Smooth muscle cell (in vitro differentiated cells): ENCODE data around the gene NEDD1. TPM values are rescaled to one million over a fixed set of nuclear protein-coding genes. Genes with fewer than 3 reads are reported as not detected.
A peak's percentile ranks its signal among the peaks of the same experiment; 100 is the strongest.

ENCODE experiments used
- DNase-seq: peaks from one replicate; lab custom pipeline; 2025; ENCODE audit not compliant: unreplicated experiment; lab: John Stamatoyannopoulos, UW
- H2AFZ ChIP-seq: fragments of 200-600 bp; sonication (generic); 2 replicates; pipeline ENCODE4 v1.6.0; 2016; ENCODE audit warnings: antibody characterized with exemption, low read depth, mild to moderate bottlenecking
- H3F3A ChIP-seq: fragments of 200-600 bp; sonication (generic); 2 replicates; pipeline ENCODE4 v1.6.0; 2017; ENCODE audit warnings: antibody characterized with exemption, low read depth
- H3K27ac ChIP-seq: fragments of 200-600 bp; sonication (generic); 2 replicates; pipeline ENCODE4 v1.5.1; 2016; ENCODE audit warnings: low read depth, mild to moderate bottlenecking
- H3K27me3 ChIP-seq: fragments of 200-600 bp; sonication (generic); 2 replicates; pipeline ENCODE4 v1.6.1; 2016; ENCODE audit warnings: low read depth, mild to moderate bottlenecking
- H3K36me3 ChIP-seq: fragments of 200-600 bp; sonication (generic); 2 replicates; pipeline ENCODE4 v1.5.1; 2016; ENCODE audit warnings: low read depth
- H3K4me1 ChIP-seq: fragments of 200-600 bp; sonication (generic); 2 replicates; pipeline ENCODE4 v1.5.1; 2016; ENCODE audit warnings: low read depth
- H3K4me2 ChIP-seq: fragments of 200-600 bp; sonication (generic); 2 replicates; pipeline ENCODE4 v1.6.0; 2016; ENCODE audit warnings: mild to moderate bottlenecking
- H3K4me3 ChIP-seq: fragments of 200-600 bp; sonication (generic); 2 replicates; pipeline ENCODE4 v1.5.1; 2016; ENCODE audit warnings: mild to moderate bottlenecking
- H3K79me2 ChIP-seq: fragments of 200-600 bp; sonication (generic); 2 replicates; pipeline ENCODE4 v1.6.0; 2016; ENCODE audit warnings: low read depth, mild to moderate bottlenecking
- H3K9ac ChIP-seq: fragments of 200-600 bp; sonication (generic); 2 replicates; pipeline ENCODE4 v1.6.0; 2016; ENCODE audit warnings: low read depth
- H3K9me3 ChIP-seq: fragments of 200-600 bp; sonication (generic); replicated peaks from 2 replicates; pipeline ENCODE4 v1.5.1; 2016; ENCODE audit warnings: low read depth
- H4K20me1 ChIP-seq: fragments of 200-600 bp; sonication (generic); 2 replicates; pipeline ENCODE4 v1.6.0; 2016; ENCODE audit warnings: low read depth
- WGBS: methylation state at CpG from one replicate; pipeline ENCODE4 v1.1.7; 2016; ENCODE audit warnings: low lambda C conversion rate; 5-methylcytosine and 5-hydroxymethylcytosine counted together
- polyA plus RNA-seq: library from polyadenylated mRNA; unstranded; fragments of >200 nt; fragmentation: Nextera tagmentation; extraction: Ambion mirVana; gene quantifications from 2 replicates; pipeline ENCODE4 v1.2.1, GENCODE V29; 2016
- total RNA-seq: library from RNA; depleted of rRNA; stranded (reverse); fragments of >200 nt; gene quantifications from 2 replicates; pipeline ENCODE4 v1.2.3, GENCODE V29; 2014
- TF ChIP-seq, protein P1 (sequence below): fragments of 200-600 bp; sonication (generic); IDR thresholded peaks from 2 replicates; pipeline ENCODE4 v1.5.1; 2017; ENCODE audit warnings: borderline replicate concordance, mild to moderate bottlenecking, antibody characterized with exemption; ENCODE audit not compliant: insufficient read depth, poor library complexity, severe bottlenecking

Gene NEDD1
- total and polyA plus RNA-seq, 2 experiments from 2014 or later: 20.6 to 54.0 TPM

DNA sequence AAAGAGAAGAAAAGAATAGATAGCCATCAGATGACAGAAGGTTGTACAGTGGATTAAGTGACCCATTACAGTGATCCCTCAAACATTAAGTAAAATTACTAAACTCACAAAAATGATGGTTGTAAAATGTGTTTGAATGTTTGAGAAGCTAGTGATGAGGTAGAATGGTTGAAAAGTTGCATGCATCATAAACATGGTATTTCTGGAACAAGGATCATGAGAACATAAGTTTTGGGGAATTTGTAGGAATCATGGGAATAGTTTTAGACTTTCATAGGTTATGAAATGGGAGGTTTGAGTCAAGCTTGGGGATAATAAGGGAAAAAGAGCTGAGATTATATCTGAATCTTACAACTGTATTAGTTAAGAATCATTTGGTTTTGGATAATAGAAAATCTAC, 34.1 kb upstream of the NEDD1 start:
- H3K79me2 ChIP-seq: no peaks in the 10 kb centered on the region
- no peaks in the 10 kb centered on the region for H3K27me3 ChIP-seq
- H4K20me1 ChIP-seq: no peaks in the 10 kb centered on the region
- H3K4me2 ChIP-seq: no peak overlapping the region
- H3K4me3 ChIP-seq: no peak overlapping the region
- H3K36me3 ChIP-seq: no peaks in the 10 kb centered on the region
- TF ChIP-seq, protein P1, sequence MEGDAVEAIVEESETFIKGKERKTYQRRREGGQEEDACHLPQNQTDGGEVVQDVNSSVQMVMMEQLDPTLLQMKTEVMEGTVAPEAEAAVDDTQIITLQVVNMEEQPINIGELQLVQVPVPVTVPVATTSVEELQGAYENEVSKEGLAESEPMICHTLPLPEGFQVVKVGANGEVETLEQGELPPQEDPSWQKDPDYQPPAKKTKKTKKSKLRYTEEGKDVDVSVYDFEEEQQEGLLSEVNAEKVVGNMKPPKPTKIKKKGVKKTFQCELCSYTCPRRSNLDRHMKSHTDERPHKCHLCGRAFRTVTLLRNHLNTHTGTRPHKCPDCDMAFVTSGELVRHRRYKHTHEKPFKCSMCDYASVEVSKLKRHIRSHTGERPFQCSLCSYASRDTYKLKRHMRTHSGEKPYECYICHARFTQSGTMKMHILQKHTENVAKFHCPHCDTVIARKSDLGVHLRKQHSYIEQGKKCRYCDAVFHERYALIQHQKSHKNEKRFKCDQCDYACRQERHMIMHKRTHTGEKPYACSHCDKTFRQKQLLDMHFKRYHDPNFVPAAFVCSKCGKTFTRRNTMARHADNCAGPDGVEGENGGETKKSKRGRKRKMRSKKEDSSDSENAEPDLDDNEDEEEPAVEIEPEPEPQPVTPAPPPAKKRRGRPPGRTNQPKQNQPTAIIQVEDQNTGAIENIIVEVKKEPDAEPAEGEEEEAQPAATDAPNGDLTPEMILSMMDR: no peak
- H3K27ac ChIP-seq: no peak overlapping the region
- H2AFZ ChIP-seq: no peak overlapping the region
- peaks cover 4% of the 10 kb centered on the region for H3K9me3 ChIP-seq
- H3K9ac ChIP-seq: no peak overlapping the region
- peaks cover 8% of the 10 kb centered on the region for H3K4me1 ChIP-seq
- DNase-seq: no peak
- no peaks in the 10 kb centered on the region for H3F3A ChIP-seq

DNA sequence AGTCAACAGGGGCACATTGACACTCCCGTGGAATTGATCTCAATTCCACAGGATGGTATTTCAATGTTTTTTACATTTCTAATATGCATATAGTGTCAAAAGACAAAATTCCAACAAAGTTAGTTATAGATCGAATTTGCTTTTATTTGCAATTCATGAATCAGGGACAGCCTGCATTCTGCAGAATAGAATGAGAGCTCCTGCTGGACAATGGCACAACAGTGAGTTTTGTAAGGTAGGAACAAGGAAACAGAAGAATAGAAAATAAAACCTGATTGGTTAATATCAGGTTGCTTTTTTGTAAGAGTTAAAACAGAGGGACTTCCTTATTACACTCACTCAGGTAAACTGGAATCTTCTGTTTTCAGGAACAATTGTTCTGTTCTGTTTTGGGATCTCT, 32.8 kb upstream of the NEDD1 start:
- peaks cover 4% of the 10 kb centered on the region for H3K9me3 ChIP-seq
- no peaks in the 10 kb centered on the region for H3F3A ChIP-seq
- no peaks in the 10 kb centered on the region for H3K79me2 ChIP-seq
- H3K27me3 ChIP-seq: no peaks in the 10 kb centered on the region
- no peak overlapping the region for H3K4me3 ChIP-seq
- no peak overlapping the region for H3K4me2 ChIP-seq
- H3K4me1 ChIP-seq: peaks cover 8% of the 10 kb centered on the region
- H3K27ac ChIP-seq: no peak overlapping the region
- TF ChIP-seq, protein P1: no peak
- no peaks in the 10 kb centered on the region for H3K36me3 ChIP-seq
- no peaks in the 10 kb centered on the region for H4K20me1 ChIP-seq
- H2AFZ ChIP-seq: no peak overlapping the region
- H3K9ac ChIP-seq: no peak overlapping the region
- no peak for DNase-seq
- WGBS: 87% methylated on average over 2 of the region's 2 CpGs

DNA sequence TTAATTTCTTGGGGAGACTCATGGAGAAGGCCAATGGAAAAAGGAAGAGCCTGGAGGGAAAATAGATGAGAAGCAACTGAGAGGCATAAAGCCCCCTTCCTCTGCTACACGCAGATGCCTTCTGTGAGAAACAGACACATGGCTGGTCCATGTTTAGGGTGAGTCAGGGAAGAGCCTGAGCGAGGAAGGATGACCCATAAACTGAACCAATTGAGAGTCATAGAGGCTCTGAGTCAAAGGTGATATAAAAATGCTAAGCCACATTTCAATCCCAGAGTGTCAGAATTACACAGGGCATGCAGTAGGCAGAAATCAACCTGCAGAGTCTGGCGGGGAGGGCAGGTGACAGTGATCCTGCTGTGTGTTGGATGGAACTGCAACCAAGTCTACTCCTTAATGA, 30.1 kb upstream of the NEDD1 start:
- Histone ChIP-seq H3K36me3 (no peaks in the 10 kb centered on the region), H4K20me1 (no peaks in the 10 kb centered on the region), H3K4me3 (no peak overlapping the region), H3F3A (no peaks in the 10 kb centered on the region), H3K9me3 (peaks cover 1% of the 10 kb centered on the region), H3K9ac (no peak overlapping the region), H3K27ac (no peak overlapping the region), H3K4me2 (no peak overlapping the region), H3K27me3 (no peaks in the 10 kb centered on the region), H3K4me1 (peaks cover 8% of the 10 kb centered on the region), H2AFZ (no peak overlapping the region), H3K79me2 (no peaks in the 10 kb centered on the region)
- WGBS: 68% methylated on average over 3 of the region's 3 CpGs
- no peak for DNase-seq
- TF ChIP-seq, protein P1: no peak

DNA sequence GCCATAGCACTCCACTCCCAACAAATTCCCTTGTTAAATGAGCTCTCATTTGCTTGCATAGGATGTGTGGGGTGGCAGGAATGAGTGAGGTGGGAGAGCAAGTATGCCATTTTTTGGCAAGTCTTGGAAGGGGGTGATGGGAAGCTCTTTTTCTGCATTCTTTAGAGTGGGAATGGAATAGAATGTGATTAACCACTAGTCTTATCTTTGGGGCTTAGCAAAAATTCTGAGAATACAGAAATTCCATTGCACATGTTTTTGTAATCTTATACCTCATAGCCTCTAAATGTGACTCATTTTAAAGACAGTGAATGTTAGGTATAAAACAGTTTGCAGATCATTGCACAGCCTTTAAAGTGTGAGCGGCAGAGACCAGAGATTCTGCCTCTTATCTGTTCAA, 28.4 kb upstream of the NEDD1 start:
- TF ChIP-seq, protein P1: no peak
- H3K9ac ChIP-seq: no peak overlapping the region
- no peak for DNase-seq

More for the DNA sequence above, 28.4 kb upstream of the NEDD1 start:
- Histone ChIP-seq H3F3A (peaks cover 7% of the 10 kb centered on the region), H2AFZ (no peak overlapping the region), H3K27ac (peak overlapping the region; percentile 60), H3K4me1 (peaks cover 14% of the 10 kb centered on the region), H3K4me3 (no peak overlapping the region), H3K9me3 (no peaks in the 10 kb centered on the region), H3K4me2 (peak overlapping the region; percentile 57), H3K79me2 (no peaks in the 10 kb centered on the region), H3K36me3 (no peaks in the 10 kb centered on the region), H3K27me3 (no peaks in the 10 kb centered on the region), H4K20me1 (no peaks in the 10 kb centered on the region)
- WGBS: 26% methylated on average over 1 of the region's 1 CpG
